HepG2 (cell line): ENCODE measurements around the gene TK2. TPM values are rescaled to one million over a fixed set of nuclear protein-coding genes. Genes with fewer than 3 reads are reported as not detected.
A peak's percentile ranks its signal among the peaks of the same experiment; 100 is the strongest.

Experiments used
- ATAC-seq: fragments of 200-7000 bp; cut with Tn5 transposase; 3 replicates; pipeline ENCODE4 v1.9.1; 2020; ENCODE audit warnings: mild to moderate bottlenecking, moderate library complexity
- BruUV-seq: library from RNA; stranded (reverse); fragments of 400-500 nt; replicated peaks from 2 replicates; lab custom pipeline; 2021; lab: Mats Ljungman, UMichigan
- CTCF ChIA-PET: fragments of 300-600 bp; formaldehyde crosslinking; extraction: SDS; loops from one replicate; lab custom pipeline; 2021; ENCODE audit warnings: low total read pairs, inconsistent platforms, low intra/inter-chr PET ratio; lab: Yijun Ruan, JAX
- POLR2A ChIA-PET: fragments of 350-600 bp; sonication (Branson Sonifier 250); formaldehyde crosslinking; loops from one replicate; lab custom pipeline; 2020; ENCODE audit warnings: antibody characterized with exemption, inconsistent platforms; lab: Yijun Ruan, JAX
- DNase-seq: peaks from one replicate; pipeline ENCODE4 v3.0.0-alpha.2; 2015; ENCODE audit warnings: low spot score
- FAIRE-seq: peaks from 3 replicates; lab custom pipeline; 2011; peaks lifted over from hg19 to GRCh38; lab: Jason Lieb, UNC
- H2AFZ ChIP-seq: one replicate; pipeline ENCODE4 v1.6.1; 2011; ENCODE audit warnings: low read length, inconsistent platforms
- H3K27ac ChIP-seq: fragments of 300-600 bp; 3 replicates; pipeline ENCODE4 v1.8.0; 2011; ENCODE audit warnings: mixed run types, mild to moderate bottlenecking, mixed read lengths, low read length, inconsistent platforms; ENCODE audit not compliant: insufficient read depth; ENCODE audit errors: extremely low read length
- H3K27me3 ChIP-seq, 2 experiments: fragments of 200-600 bp in 1 of 2; 2 replicates in 1 of 2; 3 replicates in 1 of 2; pipeline versions ENCODE4 v1.6.0 to v1.8.0; 2011; ENCODE audit warnings: low read length in 2 of 2, mild to moderate bottlenecking in 2 of 2, moderate library complexity in 2 of 2, inconsistent platforms in 1 of 2; ENCODE audit not compliant: insufficient read depth in 2 of 2, control insufficient read depth in 1 of 2
- H3K36me3 ChIP-seq, 2 experiments: fragments of 200-600 bp in 1 of 2; replicated peaks in 1 of 2; 2 replicates in 1 of 2; 3 replicates in 1 of 2; pipeline versions ENCODE4 v1.5.1 to v1.8.0; 2011; ENCODE audit warnings: low read length in 2 of 2, inconsistent platforms in 1 of 2; ENCODE audit not compliant: insufficient read depth in 2 of 2, control insufficient read depth in 1 of 2
- H3K4me1 ChIP-seq: 2 replicates; pipeline ENCODE4 v1.5.1; 2012; ENCODE audit warnings: low read length, inconsistent platforms; ENCODE audit not compliant: insufficient read depth
- H3K4me2 ChIP-seq: 2 replicates; pipeline ENCODE4 v1.6.0; 2011; ENCODE audit warnings: low read depth, low read length, inconsistent platforms
- H3K4me3 ChIP-seq, 3 experiments: fragments of 200-600 bp in 1 of 3; sonication (generic), shearing (Covaris generic) in 1 of 3; replicated peaks in 1 of 3; 2 replicates each; pipeline ENCODE4 v1.5.1; 2011 to 2016; ENCODE audit warnings: low read length in 3 of 3, inconsistent platforms in 2 of 3, low read depth in 2 of 3, mild to moderate bottlenecking in 2 of 3, control low read depth in 1 of 3, mixed read lengths in 1 of 3; ENCODE audit not compliant: insufficient read depth in 1 of 3
- H3K79me2 ChIP-seq: one replicate; pipeline ENCODE4 v1.6.1; 2011; ENCODE audit warnings: low read length, inconsistent platforms; ENCODE audit not compliant: insufficient read depth
- H3K9ac ChIP-seq: 2 replicates; pipeline ENCODE4 v1.6.0; 2011; ENCODE audit warnings: mild to moderate bottlenecking, low read depth, low read length, inconsistent platforms; ENCODE audit not compliant: insufficient read depth
- H3K9me3 ChIP-seq: 2 replicates; pipeline ENCODE4 v1.5.1; 2012; ENCODE audit warnings: mild to moderate bottlenecking, low read length
- H4K20me1 ChIP-seq: 2 replicates; pipeline ENCODE4 v1.6.0; 2011; ENCODE audit warnings: inconsistent platforms, mild to moderate bottlenecking, low read length, moderate library complexity; ENCODE audit not compliant: insufficient read depth
- CREB1 ChIP-seq, 2 experiments: fragments of 450-650 bp in 1 of 2; IDR thresholded peaks; 2 replicates each; pipeline ENCODE4 v1.6.1; 2016 to 2017; ENCODE audit warnings: control low read depth in 1 of 2, mild to moderate bottlenecking in 1 of 2, missing compliant biosample characterization in 1 of 2, missing genetic modification characterization in 1 of 2
- HMG20A ChIP-seq: IDR thresholded peaks from 2 replicates; pipeline ENCODE4 v1.6.1; 2016; ENCODE audit warnings: borderline replicate concordance
- HNRNPL ChIP-seq: fragments of 200-400 bp; formaldehyde crosslinking; IDR thresholded peaks from 2 replicates; pipeline ENCODE4 v1.6.1; 2017; ENCODE audit warnings: mild to moderate bottlenecking, low read depth, low read length
- JUNB ChIP-seq: sonication (generic); formaldehyde crosslinking; IDR thresholded peaks from 2 replicates; pipeline ENCODE4 v1.8.0; 2022; ENCODE audit warnings: missing genetic modification reagents, mild to moderate bottlenecking, borderline replicate concordance
- MEIS2 ChIP-seq: sonication (generic); formaldehyde crosslinking; IDR thresholded peaks from 2 replicates; pipeline ENCODE4 v1.9.0; 2021; ENCODE audit warnings: mild to moderate bottlenecking, missing genetic modification reagents
- TBP ChIP-seq: sonication (generic); formaldehyde crosslinking; IDR thresholded peaks from 2 replicates; pipeline ENCODE4 v1.5.0; 2020; ENCODE audit warnings: missing genetic modification reagents
- ZNF570 ChIP-seq: sonication (generic); formaldehyde crosslinking; IDR thresholded peaks from 2 replicates; pipeline ENCODE4 v1.4.0; 2020; ENCODE audit warnings: mild to moderate bottlenecking, missing genetic modification reagents, borderline replicate concordance
- ZNF768 ChIP-seq: sonication (generic); formaldehyde crosslinking; IDR thresholded peaks from 2 replicates; pipeline ENCODE4 v1.4.0; 2020; ENCODE audit warnings: missing genetic modification reagents
- WGBS: methylation state at CpG from one replicate; pipeline ENCODE4 v1.1.6; 2017; ENCODE audit warnings: low lambda C conversion rate; 5-methylcytosine and 5-hydroxymethylcytosine counted together
- in situ Hi-C: cut with HindIII; loops from 2 replicates; pipeline ENCODE4 v1.10.0; 2017; ENCODE audit warnings: low pct_unique_long_range_greater_than_20kb; ENCODE audit not compliant: extremely low pct_ligation_motif_present
- intact Hi-C: fragments of 100-400 bp; cut with micrococcal nuclease; formaldehyde crosslinking; loops from one replicate; pipeline ENCODE4 v1.10.0; 2022; ENCODE audit not compliant: unreplicated experiment
- polyA plus RNA-seq, 8 experiments: library from polyadenylated mRNA; depleted of rRNA in 3 of 8; stranded (reverse) in 7 of 8; unstranded in 1 of 8; fragments of >200 nt; fragmentation: Illumina TruSeq in 4 of 8; extraction: Trizol in 4 of 8; gene quantifications; 2 replicates each; pipeline versions ENCODE4 v1.2.1 to v1.2.3, GENCODE V29; 2011 to 2016; ENCODE audit warnings: low read depth in 4 of 8, missing spikeins in 1 of 8, mixed read lengths in 1 of 8; ENCODE audit not compliant: insufficient read depth in 1 of 8
- total RNA-seq, 5 experiments: library from RNA; depleted of rRNA; stranded (reverse); fragments of >200 nt; fragmentation: Illumina TruSeq; extraction: Trizol; gene quantifications; 2 replicates each; pipeline ENCODE4 v1.2.3, GENCODE V29; 2016; ENCODE audit warnings: low read depth in 1 of 5

Gene TK2
- total and polyA plus RNA-seq, 2 of the 13 experiments (the other 11 are each of a cell fraction or from before 2014, with no cell fraction given), result 18.7 to 21.0 TPM

DNA sequence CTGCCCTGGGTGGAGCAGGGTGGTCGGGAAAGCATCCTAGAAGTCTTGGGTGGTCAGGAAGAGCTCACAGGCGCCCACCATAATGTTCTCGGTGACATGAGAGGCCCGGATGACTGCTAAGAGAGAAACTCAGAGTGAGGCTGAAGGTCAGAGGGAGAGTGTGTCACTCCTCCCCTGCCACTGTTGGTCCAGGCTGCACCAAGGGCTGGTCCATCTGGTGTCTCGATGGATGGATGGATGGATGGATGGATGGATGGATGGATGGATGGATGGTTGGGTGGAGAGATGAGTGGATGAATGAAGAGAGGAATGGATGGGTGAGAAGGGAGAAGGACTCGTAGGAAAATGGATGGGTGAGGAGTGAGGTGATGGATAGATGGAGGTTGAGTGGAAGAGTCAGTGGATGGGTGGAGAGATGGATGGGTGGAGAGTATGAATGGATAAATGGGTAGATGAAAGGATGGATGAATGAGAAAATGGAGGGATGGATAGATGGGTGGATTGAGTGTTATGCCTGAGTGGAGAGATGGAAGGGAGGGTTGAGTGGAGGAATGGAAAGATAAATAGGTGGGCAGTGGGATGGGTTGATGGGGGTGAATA lies 79.9 kb downstream of the TK2 start:
- WGBS, result 9% methylated on average over 6 of the region's 6 CpGs

GRCh38 chr16:66469291-66469946 lies 80.5 kb downstream of the TK2 start:
- Histone ChIP-seq H3K27me3 (peaks cover 4 to 45% of the 10 kb centered on the region in 2 experiments), H3K4me1 (peaks cover 11% of the 10 kb centered on the region), H3K36me3 (no peaks in the 10 kb centered on the region), H4K20me1 (no peaks in the 10 kb centered on the region), H3K9ac (no peak overlapping the region), H3K27ac (no peak overlapping the region), H3K9me3 (no peaks in the 10 kb centered on the region), H3K4me3 (no peak overlapping the region), H3K4me2 (no peak overlapping the region), H2AFZ (no peak overlapping the region), H3K79me2 (no peaks in the 10 kb centered on the region)
- ChIA-PET POLR2A (no interaction called here), CTCF (no interaction called here)
- 62% methylated on average over 23 of the region's 26 CpGs for WGBS
- peak; percentile 82 for TF ChIP-seq ZNF768 (CRISPR knock-in tag)
- TF ChIP-seq HMG20A (CRISPR knock-in tag), result no peak
- TF ChIP-seq CREB1 (IDR thresholded peaks at IDR 0.05), result 0 out of 2 replicates have a peak, but pooled peaks have one; percentile 45
- no peak for TF ChIP-seq CREB1 (CRISPR knock-in tag; IDR thresholded peaks at IDR 0.05)
- BruUV-seq, result no TSS peak
- DNase-seq (no peak), FAIRE-seq (no peak), ATAC-seq (no peak)
- in situ Hi-C loops (no loop called here), intact Hi-C loops (no loop called here)

More for the DNA sequence above, 79.9 kb downstream of the TK2 start:
- DNase-seq (no peak), FAIRE-seq (no peak), ATAC-seq (no peak)
- Histone ChIP-seq H3K4me1 (peaks cover 16% of the 10 kb centered on the region), H4K20me1 (no peaks in the 10 kb centered on the region), H3K27ac (no peak overlapping the region), H3K9me3 (no peaks in the 10 kb centered on the region), H3K4me3 (no peak overlapping the region), H2AFZ (no peak overlapping the region), H3K36me3 (no peaks in the 10 kb centered on the region), H3K4me2 (no peak overlapping the region), H3K79me2 (no peaks in the 10 kb centered on the region)
- in situ Hi-C loops, result no loop called here
- POLR2A ChIA-PET, result no interaction called here
- BruUV-seq, result no TSS peak
- TF ChIP-seq JUNB (CRISPR knock-in tag), result 0 out of 2 replicates have a peak, but pooled peaks have one; percentile 39
- no peak for TF ChIP-seq ZNF570 (CRISPR knock-in tag)
- no peak for TF ChIP-seq MEIS2
- no peak for TF ChIP-seq HNRNPL
- TF ChIP-seq TBP (CRISPR knock-in tag), result no peak
- TF ChIP-seq, all 625 proteins: peak for 1
- intact Hi-C loops, result no loop called here
- CTCF ChIA-PET, result no interaction called here
- H3K27me3 ChIP-seq, result peaks cover 4 to 49% of the 10 kb centered on the region in 2 experiments; a peak in 4 of 5 replicates
- H3K9ac ChIP-seq, result no peak overlapping the region
